Measurements from ENCODE around the gene HTATIP2. TPM values are rescaled to one million over a fixed set of nuclear protein-coding genes. Genes with fewer than 3 reads are reported as not detected.

Gene HTATIP2
- total RNA-seq, 1 experiment from 2014 or later, result 0.18 TPM

Other genes with a start within 250 kb of the HTATIP2 start
- gene DBX1, start 203.2 kb upstream of the HTATIP2 start, total RNA-seq (2014; rRNA removed; shearing (Covaris generic)), result not detected in 2 replicates
- 37.0 and 37.8 TPM in 2 replicates for gene PRMT3, start 24.0 kb downstream of the HTATIP2 start, total RNA-seq (2014; rRNA removed; shearing (Covaris generic))
- not detected in 2 replicates for gene SLC6A5, start 235.9 kb downstream of the HTATIP2 start, total RNA-seq (2014; rRNA removed; shearing (Covaris generic))